ENCODE results near the gene MEOX2.

DNA sequence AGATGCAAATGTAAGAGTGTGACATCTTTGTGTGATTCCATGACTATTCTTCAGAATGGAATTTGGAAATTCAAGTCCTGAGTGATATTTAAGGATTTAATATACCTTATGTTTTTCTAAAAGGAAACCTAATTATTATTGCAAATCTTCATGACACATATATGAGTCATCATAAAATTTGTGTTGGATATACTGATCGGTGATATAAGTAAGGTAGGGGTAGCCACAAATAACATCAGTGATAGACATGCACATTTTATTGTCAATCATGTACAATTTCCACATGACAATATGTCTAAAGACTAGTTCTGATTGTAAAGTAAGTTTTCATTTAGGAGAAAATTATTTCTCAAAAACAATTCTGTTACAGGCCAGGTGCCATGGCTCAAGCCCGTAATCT is 65.0 kb downstream of the MEOX2 start:
- TF ChIP-seq TARDBP (IDR thresholded peaks at IDR 0.05) (no peak), L3MBTL2 (conservative IDR thresholded peaks at IDR 0.05) (no peak), HDGF (IDR thresholded peaks at IDR 0.05; ENCODE audit: borderline replicate concordance) (no peak), ZNF384 (IDR thresholded peaks at IDR 0.05) (no peak), FOXM1 (IDR thresholded peaks at IDR 0.05; ENCODE audit: borderline replicate concordance) (no peak), BHLHE40 (IDR thresholded peaks at IDR 0.05; ENCODE audit: borderline replicate concordance) (no peak), FOXK2 (IDR thresholded peaks at IDR 0.05) (no peak), NFRKB (IDR thresholded peaks at IDR 0.05) (no peak), FOXA1 (IDR thresholded peaks at IDR 0.05) (no peak), SP1 (IDR thresholded peaks at IDR 0.05) (no peak), SUZ12 (IDR thresholded peaks at IDR 0.05) (no peak)
- TF ChIP-seq, protein P1, sequence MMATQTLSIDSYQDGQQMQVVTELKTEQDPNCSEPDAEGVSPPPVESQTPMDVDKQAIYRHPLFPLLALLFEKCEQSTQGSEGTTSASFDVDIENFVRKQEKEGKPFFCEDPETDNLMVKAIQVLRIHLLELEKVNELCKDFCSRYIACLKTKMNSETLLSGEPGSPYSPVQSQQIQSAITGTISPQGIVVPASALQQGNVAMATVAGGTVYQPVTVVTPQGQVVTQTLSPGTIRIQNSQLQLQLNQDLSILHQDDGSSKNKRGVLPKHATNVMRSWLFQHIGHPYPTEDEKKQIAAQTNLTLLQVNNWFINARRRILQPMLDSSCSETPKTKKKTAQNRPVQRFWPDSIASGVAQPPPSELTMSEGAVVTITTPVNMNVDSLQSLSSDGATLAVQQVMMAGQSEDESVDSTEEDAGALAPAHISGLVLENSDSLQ (IDR thresholded peaks at IDR 0.05): no peak

All from HEK293T (cell line).